A549 (cell line): ENCODE results near the gene PIR. TPM values are rescaled to one million over a fixed set of nuclear protein-coding genes. Genes with fewer than 3 reads are reported as not detected.

Source experiments
- ATAC-seq, 2 experiments: fragments of 200-7000 bp in 1 of 2; fragments of >200 bp in 1 of 2; cut with Nextera tagmentation in 1 of 2; cut with Tn5 transposase in 1 of 2; 3 replicates each; pipeline versions ENCODE4 v1.8.0 to v1.9.1; 2018 to 2020; ENCODE audit warnings: mild to moderate bottlenecking in 1 of 2, moderate library complexity in 1 of 2
- CTCF ChIA-PET: fragments of 300-600 bp; sonication (Branson Sonifier 250); formaldehyde crosslinking; extraction: SDS; loops from one replicate; lab custom pipeline; 2021; ENCODE audit warnings: antibody characterized with exemption, inconsistent platforms; lab: Yijun Ruan, JAX
- POLR2A ChIA-PET: fragments of 350-600 bp; formaldehyde crosslinking; extraction: SDS; loops from one replicate; lab custom pipeline; 2021; ENCODE audit warnings: antibody characterized with exemption, inconsistent platforms; lab: Yijun Ruan, JAX
- DNase-seq, 2 experiments: peaks; one replicate each; pipeline versions ENCODE4 v3.0.0 to v3.0.0-alpha.2; 2011 to 2016; ENCODE audit warnings: low read depth in 1 of 2, low spot score in 1 of 2
- FAIRE-seq: peaks from 2 replicates; lab custom pipeline; 2011; peaks lifted over from hg19 to GRCh38; lab: Jason Lieb, UNC
- H3K27ac ChIP-seq, 2 experiments: fragments of >200 bp; sonication (Bioruptor Twin); formaldehyde crosslinking; 3 replicates each; pipeline ENCODE4 v1.5.1; 2016 to 2017
- H3K4me1 ChIP-seq: fragments of >200 bp; sonication (Bioruptor Twin); formaldehyde crosslinking; 3 replicates; pipeline ENCODE4 v1.6.1; 2016
- H3K4me2 ChIP-seq: fragments of >200 bp; sonication (Bioruptor Twin); formaldehyde crosslinking; 3 replicates; pipeline ENCODE4 v1.6.1; 2016
- H3K4me3 ChIP-seq: fragments of >200 bp; sonication (Bioruptor Twin); formaldehyde crosslinking; 3 replicates; pipeline ENCODE4 v1.5.1; 2016
- H3K9me3 ChIP-seq: fragments of >200 bp; sonication (Bioruptor Twin); formaldehyde crosslinking; 3 replicates; pipeline ENCODE4 v1.6.1; 2016
- BCL3 ChIP-seq: fragments of >200 bp; sonication (Bioruptor Twin); formaldehyde crosslinking; IDR thresholded peaks from 3 replicates; pipeline ENCODE4 v1.6.1; 2016
- CEBPB ChIP-seq, 2 experiments: fragments of >200 bp in 1 of 2; sonication (Bioruptor Twin) in 1 of 2; formaldehyde crosslinking in 1 of 2; IDR thresholded peaks; 2 replicates each; pipeline ENCODE4 v1.6.1; 2012 to 2016
- CTCF ChIP-seq: fragments of >200 bp; sonication (Bioruptor Twin); formaldehyde crosslinking; IDR thresholded peaks from 3 replicates; pipeline ENCODE4 v1.5.1; 2016
- EHMT2 ChIP-seq: fragments of 200-600 bp; sonication (generic); IDR thresholded peaks from 2 replicates; pipeline ENCODE4 v1.6.1; 2016; ENCODE audit warnings: antibody characterized with exemption, low read depth, mild to moderate bottlenecking, moderate library complexity
- FOSL2 ChIP-seq, 2 experiments: fragments of 450-650 bp in 1 of 2; fragments of >200 bp in 1 of 2; sonication (Bioruptor Twin) in 1 of 2; formaldehyde crosslinking; IDR thresholded peaks; 2 replicates each; pipeline versions ENCODE4 v1.5.0 to v1.6.1; 2016 to 2020; ENCODE audit warnings: mild to moderate bottlenecking in 1 of 2, moderate library complexity in 1 of 2
- GATA3 ChIP-seq: IDR thresholded peaks from 2 replicates; pipeline ENCODE4 v1.6.1; 2012; ENCODE audit warnings: borderline replicate concordance
- HEYL ChIP-seq: fragments of 250-450 bp; sonication (Bioruptor Pico); IDR thresholded peaks from 2 replicates; pipeline ENCODE4 v1.8.0; 2021; ENCODE audit warnings: mild to moderate bottlenecking, moderate library complexity
- HMGXB4 ChIP-seq: fragments of 250-450 bp; sonication (Bioruptor Pico); IDR thresholded peaks from 2 replicates; pipeline ENCODE4 v1.5.0; 2021; ENCODE audit warnings: mild to moderate bottlenecking, moderate library complexity, borderline replicate concordance
- HOXB5 ChIP-seq: fragments of 250-450 bp; sonication (Bioruptor Pico); IDR thresholded peaks from 2 replicates; pipeline ENCODE4 v1.5.0; 2020; ENCODE audit warnings: mild to moderate bottlenecking, moderate library complexity
- JUN ChIP-seq, 2 experiments: fragments of >200 bp; sonication (Bioruptor Twin); formaldehyde crosslinking; IDR thresholded peaks; 2 replicates in 1 of 2; 3 replicates in 1 of 2; pipeline ENCODE4 v1.6.1; 2016 to 2017
- MAX ChIP-seq: IDR thresholded peaks from 2 replicates; pipeline ENCODE4 v1.6.1; 2012
- NFE2L2 ChIP-seq: fragments of 150-350 bp; conservative IDR thresholded peaks from 2 replicates; pipeline ENCODE4 v1.6.1; 2014; ENCODE audit warnings: low read length
- NR3C1 ChIP-seq: fragments of >200 bp; sonication (Bioruptor Twin); formaldehyde crosslinking; IDR thresholded peaks from 3 replicates; pipeline ENCODE4 v1.6.1; 2017
- PBX3 ChIP-seq: IDR thresholded peaks from 2 replicates; pipeline ENCODE4 v1.6.1; 2012
- POLR2A ChIP-seq: IDR thresholded peaks from 2 replicates; pipeline ENCODE4 v1.6.1; 2012; ENCODE audit warnings: mild to moderate bottlenecking, low read length
- RAD21 ChIP-seq, 2 experiments: fragments of >200 bp in 1 of 2; sonication (Bioruptor Twin) in 1 of 2; formaldehyde crosslinking in 1 of 2; IDR thresholded peaks in 1 of 2; conservative IDR thresholded peaks in 1 of 2; 2 replicates in 1 of 2; 3 replicates in 1 of 2; pipeline ENCODE4 v1.6.1; 2012 to 2018; ENCODE audit warnings: inconsistent platforms in 1 of 2
- RARB ChIP-seq: fragments of 250-450 bp; sonication (Bioruptor Pico); IDR thresholded peaks from 2 replicates; pipeline ENCODE4 v1.8.0; 2021; ENCODE audit warnings: mild to moderate bottlenecking, moderate library complexity
- RCOR1 ChIP-seq: fragments of 150-350 bp; IDR thresholded peaks from 2 replicates; pipeline ENCODE4 v1.6.1; 2014; ENCODE audit warnings: antibody characterized with exemption, low read length, low read depth
- RNF2 ChIP-seq: fragments of 200-600 bp; sonication (generic); IDR thresholded peaks from 2 replicates; pipeline ENCODE4 v1.6.1; 2016; ENCODE audit warnings: low read depth, mild to moderate bottlenecking, antibody characterized with exemption, moderate library complexity, borderline replicate concordance
- SMC3 ChIP-seq: fragments of >200 bp; sonication (Bioruptor Twin); formaldehyde crosslinking; IDR thresholded peaks from 3 replicates; pipeline ENCODE4 v1.6.1; 2018; ENCODE audit warnings: inconsistent platforms
- SREBF2 ChIP-seq: fragments of 450-650 bp; IDR thresholded peaks from 2 replicates; pipeline ENCODE4 v1.6.1; 2014; ENCODE audit warnings: mild to moderate bottlenecking, moderate library complexity
- TP53 ChIP-seq: fragments of 250-450 bp; sonication (Bioruptor Pico); IDR thresholded peaks from 2 replicates; pipeline ENCODE4 v1.5.0; 2021; ENCODE audit warnings: mild to moderate bottlenecking, moderate library complexity
- ZC3H11A ChIP-seq: fragments of 450-650 bp; IDR thresholded peaks from 2 replicates; pipeline ENCODE4 v1.6.1; 2014; ENCODE audit warnings: antibody characterized with exemption, mild to moderate bottlenecking
- WGBS: methylation state at CpG from one replicate; pipeline ENCODE4 v1.1.6; 2017; ENCODE audit errors: missing lambda C conversion rate; 5-methylcytosine and 5-hydroxymethylcytosine counted together
- polyA plus RNA-seq, 4 experiments: library from polyadenylated mRNA; depleted of rRNA in 3 of 4; stranded (reverse); fragments of >200 nt; fragmentation: RNase III in 1 of 4; extraction: RNeasy Plus Mini Kit Qiagen cat#74134 plus additional on column Dnase treatment in 1 of 4; gene quantifications; 2 replicates in 3 of 4; 3 replicates in 1 of 4; pipeline ENCODE4 v1.2.3, GENCODE V29; 2011 to 2017

Gene PIR
- polyA plus RNA-seq, 2 of the 4 experiments (the other 2 are of a cell fraction) = 62.7 to 120 TPM

GRCh38 chrX:15416133-15416993 lies 76.8 kb downstream of the PIR start:
- CTCF ChIA-PET = interaction anchor here (0.6 kb wide), 1 partner anchor 611 kb away, joined by 3 read pairs; no protein-coding TSS in a partner anchor
- no peaks in the 10 kb centered on the region for H3K4me1 ChIP-seq
- TF ChIP-seq RARB (CRISPR knock-in tag) (no peak), MAX (no peak)
- ATAC-seq (peak; percentile 68 to 76; a peak in 4 of 6 replicates), FAIRE-seq (peak; percentile 18), DNase-seq (peak in 1 of 2 experiments; percentile 19)
- 85% methylated on average over 10 of the region's 10 CpGs for WGBS
- no peak overlapping the region for H3K4me2 ChIP-seq
- H3K27ac ChIP-seq = no peak overlapping the region
- peaks cover 4% of the 10 kb centered on the region; the same call in 2 of the 3 replicates for H3K9me3 ChIP-seq
- no peak overlapping the region for H3K4me3 ChIP-seq
- POLR2A ChIA-PET = no interaction called here

- no peaks in the 10 kb centered on the region for H3K4me1 ChIP-seq
- no peak for FAIRE-seq
- H3K9me3 ChIP-seq = peaks cover 4% of the 10 kb centered on the region; the same call in 2 of the 3 replicates
- H3K4me2 ChIP-seq = no peak overlapping the region
- no peak overlapping the region for H3K4me3 ChIP-seq
- H3K27ac ChIP-seq = no peak overlapping the region
- ATAC-seq = no peak
- no peak for DNase-seq
- whole genome bisulfite sequencing = 94% methylated on average over 6 of the region's 6 CpGs
- no peak for TF ChIP-seq JUN (IDR thresholded peaks at IDR 0.05)
- TF ChIP-seq ZC3H11A = no peak
- no peak for TF ChIP-seq HOXB5 (CRISPR knock-in tag)
- TF ChIP-seq RAD21 (conservative IDR thresholded peaks at IDR 0.05 in 1 of 2, IDR thresholded peaks at IDR 0.05 in 1 of 2) = no peak
- CTCF ChIA-PET = no interaction called here
- POLR2A ChIA-PET = no interaction called here
These were observed 80.0 kb downstream of the PIR start for GRCh38 chrX:15413101-15413500.

- ATAC-seq = no peak
- 97% methylated on average over 2 of the region's 2 CpGs for WGBS
- Histone ChIP-seq H3K9me3 (no peaks in the 10 kb centered on the region), H3K27ac (no peak overlapping the region), H3K4me2 (no peak overlapping the region), H3K4me1 (no peaks in the 10 kb centered on the region), H3K4me3 (no peak overlapping the region)
- DNase-seq = no peak
- no peak for FAIRE-seq
- CTCF ChIA-PET = no interaction called here
- TF ChIP-seq FOSL2 (IDR thresholded peaks at IDR 0.05) = no peak
- no peak for TF ChIP-seq FOSL2 (CRISPR knock-in tag; IDR thresholded peaks at IDR 0.05)
- TF ChIP-seq RNF2 = no peak
- no peak for TF ChIP-seq CEBPB (IDR thresholded peaks at IDR 0.05)
- no peak for TF ChIP-seq NR3C1
- TF ChIP-seq MAX = no peak
- no peak for TF ChIP-seq BCL3
- no peak for TF ChIP-seq POLR2A
- TF ChIP-seq HOXB5 (CRISPR knock-in tag) = no peak
- TF ChIP-seq RCOR1 = no peak
- TF ChIP-seq TP53 (CRISPR knock-in tag) = no peak
- POLR2A ChIA-PET = no interaction called here
These were observed 82.2 kb downstream of the PIR start for GRCh38 chrX:15410947-15411346.

GRCh38 chrX:15410430-15410829 lies 82.7 kb downstream of the PIR start:
- Histone ChIP-seq H3K4me1 (no peaks in the 10 kb centered on the region), H3K4me3 (no peak overlapping the region), H3K4me2 (no peak overlapping the region), H3K27ac (no peak overlapping the region), H3K9me3 (no peaks in the 10 kb centered on the region)
- ATAC-seq = no peak
- FAIRE-seq = peak; percentile 56
- no peak for DNase-seq
- CTCF ChIA-PET = no interaction called here
- POLR2A ChIA-PET = no interaction called here
- TF ChIP-seq HMGXB4 (CRISPR knock-in tag) (no peak), NFE2L2 (no peak), RCOR1 (no peak), EHMT2 (no peak), GATA3 (no peak), SMC3 (no peak), HEYL (no peak), CTCF (no peak), HOXB5 (CRISPR knock-in tag) (no peak), SREBF2 (no peak), FOSL2 (IDR thresholded peaks at IDR 0.05) (no peak), FOSL2 (CRISPR knock-in tag; IDR thresholded peaks at IDR 0.05) (no peak), PBX3 (no peak)
